ENCODE measurements around the gene SYT13.

Gene SYT13

DNA sequence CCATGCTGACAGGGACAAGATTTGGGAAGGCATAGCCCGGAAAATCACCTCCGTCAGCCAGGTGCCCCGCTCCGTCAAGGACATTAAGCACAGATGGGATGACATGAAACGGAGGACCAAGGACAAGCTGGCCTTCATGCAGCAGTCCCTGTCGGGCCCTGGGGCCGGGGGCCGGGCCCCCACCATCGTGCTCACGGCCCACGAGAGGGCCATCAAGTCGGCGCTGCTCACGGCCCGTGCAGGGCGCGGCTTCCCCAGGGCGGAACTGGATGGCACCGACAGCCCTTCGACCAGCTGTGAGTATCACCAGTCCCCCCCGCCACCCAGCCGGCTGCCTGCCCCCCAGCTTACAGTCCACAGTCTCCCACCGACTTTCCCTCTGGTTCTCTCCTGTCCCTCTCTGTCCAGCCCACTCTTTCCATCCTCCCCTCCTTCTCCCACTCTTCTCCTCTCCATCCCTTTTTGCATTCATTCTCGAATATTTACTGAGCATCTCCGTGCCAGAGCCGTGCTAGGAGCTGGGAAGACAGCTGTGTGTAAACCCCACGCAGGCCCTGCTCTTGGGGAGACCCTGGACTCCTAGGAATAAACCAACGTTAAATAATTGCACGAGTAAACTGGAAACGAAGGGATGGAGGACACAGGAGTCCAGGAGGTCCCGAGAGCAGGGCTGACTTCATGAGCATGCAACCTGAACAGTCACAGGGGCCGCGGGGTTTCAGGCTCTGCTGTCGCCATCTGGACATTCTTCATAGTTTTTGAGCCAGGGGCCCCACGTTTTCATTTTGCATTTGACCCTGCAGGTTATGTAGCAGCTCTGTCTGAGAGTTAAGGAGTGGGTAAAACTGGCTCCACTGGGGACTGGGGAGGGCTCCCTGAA lies 76.9 kb downstream of the SYT13 start:
- no peak overlapping the region for H3K27ac ChIP-seq
- TF ChIP-seq, protein P1, sequence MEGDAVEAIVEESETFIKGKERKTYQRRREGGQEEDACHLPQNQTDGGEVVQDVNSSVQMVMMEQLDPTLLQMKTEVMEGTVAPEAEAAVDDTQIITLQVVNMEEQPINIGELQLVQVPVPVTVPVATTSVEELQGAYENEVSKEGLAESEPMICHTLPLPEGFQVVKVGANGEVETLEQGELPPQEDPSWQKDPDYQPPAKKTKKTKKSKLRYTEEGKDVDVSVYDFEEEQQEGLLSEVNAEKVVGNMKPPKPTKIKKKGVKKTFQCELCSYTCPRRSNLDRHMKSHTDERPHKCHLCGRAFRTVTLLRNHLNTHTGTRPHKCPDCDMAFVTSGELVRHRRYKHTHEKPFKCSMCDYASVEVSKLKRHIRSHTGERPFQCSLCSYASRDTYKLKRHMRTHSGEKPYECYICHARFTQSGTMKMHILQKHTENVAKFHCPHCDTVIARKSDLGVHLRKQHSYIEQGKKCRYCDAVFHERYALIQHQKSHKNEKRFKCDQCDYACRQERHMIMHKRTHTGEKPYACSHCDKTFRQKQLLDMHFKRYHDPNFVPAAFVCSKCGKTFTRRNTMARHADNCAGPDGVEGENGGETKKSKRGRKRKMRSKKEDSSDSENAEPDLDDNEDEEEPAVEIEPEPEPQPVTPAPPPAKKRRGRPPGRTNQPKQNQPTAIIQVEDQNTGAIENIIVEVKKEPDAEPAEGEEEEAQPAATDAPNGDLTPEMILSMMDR (conservative IDR thresholded peaks at IDR 0.05), result no peak

DNA sequence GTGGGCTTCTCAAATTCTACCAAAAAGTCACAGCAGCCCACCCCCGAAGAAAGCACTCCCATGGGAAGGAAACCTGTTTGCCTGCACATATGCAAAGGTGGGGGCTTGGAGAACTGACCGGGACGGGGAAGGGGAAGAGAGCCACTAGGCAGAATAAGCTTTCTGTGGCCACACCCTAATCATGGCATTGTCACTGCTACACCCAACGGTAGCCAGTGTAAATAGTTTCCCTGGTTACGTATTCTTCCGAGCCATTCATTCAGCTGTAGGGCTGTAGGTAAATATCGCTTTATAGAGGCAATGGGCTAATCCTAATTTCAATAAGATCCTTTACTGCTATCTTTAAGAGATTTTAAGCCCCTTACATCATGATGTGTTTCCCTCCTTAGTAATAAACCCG lies 78.0 kb downstream of the SYT13 start:
- TF ChIP-seq, protein P1 (conservative IDR thresholded peaks at IDR 0.05), result no peak
- H3K27ac ChIP-seq, result no peak overlapping the region

DNA sequence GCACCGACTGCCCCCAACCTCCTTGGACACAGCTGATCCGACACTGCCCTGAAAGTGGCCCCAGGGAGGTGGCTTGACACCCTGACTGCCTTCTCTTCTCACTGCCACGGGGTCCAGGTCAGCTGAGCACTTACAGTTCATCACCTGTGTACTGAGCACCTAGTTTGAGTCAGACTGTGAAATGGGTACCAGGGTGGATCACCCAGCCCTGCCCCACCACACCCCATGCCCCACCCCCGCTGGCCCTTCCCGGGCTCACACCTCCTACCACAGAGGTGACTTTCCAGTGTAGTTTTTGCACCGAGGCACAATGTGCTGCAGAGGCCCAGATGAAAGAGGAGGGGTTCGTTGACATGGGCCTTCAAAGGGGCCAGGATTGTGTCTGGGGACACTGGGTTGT lies 80.2 kb downstream of the SYT13 start:
- TF ChIP-seq, protein P1 (conservative IDR thresholded peaks at IDR 0.05), result no peak

DNA sequence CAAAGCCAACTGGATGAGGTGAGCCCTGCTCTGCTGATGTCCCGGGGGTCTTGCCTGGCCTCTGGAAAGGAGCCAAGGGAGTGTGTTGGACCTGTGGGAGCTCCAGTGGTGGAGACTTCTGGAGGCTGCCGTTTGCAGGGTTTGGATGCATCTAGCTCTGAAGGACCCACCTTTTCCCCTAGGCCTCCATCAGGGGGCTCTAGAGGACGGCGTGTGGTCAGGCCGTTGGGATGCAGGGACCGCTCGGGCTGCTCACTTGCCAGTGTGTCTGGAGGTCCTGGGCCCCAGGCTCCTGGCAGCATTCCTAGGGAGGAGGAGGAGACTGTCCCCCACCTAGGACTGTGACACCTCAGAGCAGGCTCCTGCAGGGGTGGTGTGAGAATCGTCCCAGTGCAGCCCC lies 81.4 kb downstream of the SYT13 start:
- TF ChIP-seq, protein P1 (conservative IDR thresholded peaks at IDR 0.05), result no peak

More for the DNA sequence above, 80.2 kb downstream of the SYT13 start:
- no peak overlapping the region for H3K27ac ChIP-seq

DNA sequence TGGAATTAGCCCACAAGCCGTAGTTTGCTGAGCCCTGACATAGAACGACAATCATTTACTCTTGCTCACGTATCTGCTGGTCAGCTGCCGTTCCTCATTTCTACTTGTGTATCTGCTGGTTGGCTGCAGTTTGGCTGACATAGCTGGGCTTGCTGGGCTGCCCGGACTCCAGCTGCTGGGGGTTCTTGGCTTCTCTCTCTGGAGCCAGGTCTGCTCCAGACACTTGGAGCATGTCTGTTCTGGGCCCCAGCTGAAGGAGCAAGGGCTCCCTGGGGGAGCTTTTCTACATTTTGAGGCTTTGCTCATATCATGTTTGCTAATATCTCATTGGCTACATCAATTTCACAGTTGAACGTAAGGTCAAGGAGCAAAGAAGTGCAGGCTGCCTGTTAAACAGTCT lies 92.4 kb downstream of the SYT13 start:
- TF ChIP-seq, protein P1 (conservative IDR thresholded peaks at IDR 0.05), result no peak

More for the DNA sequence above, 81.4 kb downstream of the SYT13 start:
- H3K27ac ChIP-seq, result no peak overlapping the region

More for the DNA sequence above, 92.4 kb downstream of the SYT13 start:
- H3K27ac ChIP-seq, result no peak overlapping the region

Data from VCaP (cell line).